Glomerular visceral epithelial cell (primary cell): Measurements from ENCODE around the gene ZNF750.

Source experiments
- DNase-seq: peaks from one replicate; pipeline ENCODE4 v3.0.0-alpha.2; 2016; ENCODE audit errors: extremely low spot score

ZNF750 gene

GRCh38 chr17:82812058-82812457 lies 27.8 kb downstream of the ZNF750 start:
- DNase-seq, result no peak

- no peak for DNase-seq
These were observed 29.0 kb downstream of the ZNF750 start for GRCh38 chr17:82810644-82811430.

- DNase-seq, result peak; percentile 18
These were observed 30.6 kb downstream of the ZNF750 start for GRCh38 chr17:82808921-82809905.

- no peak for DNase-seq
These were observed 31.8 kb downstream of the ZNF750 start for GRCh38 chr17:82808006-82808405.

GRCh38 chr17:82807562-82807961 lies 32.3 kb downstream of the ZNF750 start:
- DNase-seq, result no peak

GRCh38 chr17:82807101-82807500 lies 32.7 kb downstream of the ZNF750 start:
- no peak for DNase-seq

GRCh38 chr17:82806645-82807044 lies 33.2 kb downstream of the ZNF750 start:
- no peak for DNase-seq

GRCh38 chr17:82805823-82806222 lies 34.0 kb downstream of the ZNF750 start:
- DNase-seq, result no peak

- no peak for DNase-seq
These were observed 34.6 kb downstream of the ZNF750 start for GRCh38 chr17:82805254-82805653.

- no peak for DNase-seq
These were observed 35.2 kb downstream of the ZNF750 start for GRCh38 chr17:82804442-82805191.

GRCh38 chr17:82803606-82804005 lies 36.2 kb downstream of the ZNF750 start:
- DNase-seq, result no peak

GRCh38 chr17:82803185-82803584 lies 36.6 kb downstream of the ZNF750 start:
- no peak for DNase-seq

GRCh38 chr17:82802075-82802780 lies 37.6 kb downstream of the ZNF750 start:
- DNase-seq, result peak; percentile 23

- DNase-seq, result no peak
These were observed 38.3 kb downstream of the ZNF750 start for GRCh38 chr17:82801377-82801970.

- no peak for DNase-seq
These were observed 38.9 kb downstream of the ZNF750 start for GRCh38 chr17:82800885-82801284.

- DNase-seq, result no peak
These were observed 40.2 kb downstream of the ZNF750 start for GRCh38 chr17:82799591-82799990.

GRCh38 chr17:82798752-82799151 lies 41.1 kb downstream of the ZNF750 start:
- no peak for DNase-seq

GRCh38 chr17:82797061-82797460 lies 42.8 kb downstream of the ZNF750 start:
- DNase-seq, result no peak

GRCh38 chr17:82795615-82796014 lies 44.2 kb downstream of the ZNF750 start:
- DNase-seq, result no peak

- DNase-seq, result no peak
These were observed 44.9 kb downstream of the ZNF750 start for GRCh38 chr17:82794781-82795482.
